ENCODE data around the gene SUSD4.

Gene SUSD4

DNA sequence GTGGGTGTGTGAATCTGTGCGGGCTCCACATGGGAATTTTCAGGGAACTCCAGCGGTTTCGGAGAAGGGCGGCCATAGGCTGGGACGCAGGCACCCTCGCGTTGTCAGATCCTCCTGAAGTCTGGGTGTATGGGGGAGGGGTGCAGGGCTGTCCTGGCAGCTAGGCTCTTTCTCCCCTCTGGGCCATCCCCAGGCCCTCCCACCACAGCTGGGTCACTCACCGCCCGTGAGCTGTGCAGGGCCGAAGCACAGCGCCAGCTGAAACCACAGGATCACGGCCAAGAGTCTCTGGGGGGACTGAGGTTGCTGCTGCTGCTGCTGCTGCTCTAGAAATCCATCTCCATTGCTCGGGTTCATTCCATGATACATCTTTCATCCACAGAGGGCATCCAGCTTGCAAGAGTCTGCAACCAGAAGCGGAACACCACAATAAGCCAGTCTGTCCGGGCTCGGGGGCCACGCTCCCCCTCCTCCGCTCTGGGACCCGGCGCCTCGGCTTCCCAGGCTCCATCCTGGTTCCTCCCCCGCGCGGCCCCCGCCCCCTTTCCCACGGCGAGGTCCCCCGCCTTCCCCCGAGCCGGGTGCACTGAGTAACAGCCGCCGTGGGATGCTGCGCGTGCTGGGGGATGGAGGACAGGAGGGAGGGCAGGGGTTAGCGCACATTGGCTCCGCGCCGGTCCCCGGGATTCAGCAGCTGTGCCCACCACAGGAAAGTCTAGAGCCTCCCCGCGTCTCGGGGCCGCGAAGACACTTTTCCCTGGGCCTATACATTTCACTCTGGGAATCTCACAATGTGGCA is 720 bp downstream of the SUSD4 start:
- in situ Hi-C loops (cut with MboI; ENCODE audit: low pct_unique_long_range_greater_than_20kb, low sequenced_read_pairs): no loop called here
- DNase-seq: no peak

DNA sequence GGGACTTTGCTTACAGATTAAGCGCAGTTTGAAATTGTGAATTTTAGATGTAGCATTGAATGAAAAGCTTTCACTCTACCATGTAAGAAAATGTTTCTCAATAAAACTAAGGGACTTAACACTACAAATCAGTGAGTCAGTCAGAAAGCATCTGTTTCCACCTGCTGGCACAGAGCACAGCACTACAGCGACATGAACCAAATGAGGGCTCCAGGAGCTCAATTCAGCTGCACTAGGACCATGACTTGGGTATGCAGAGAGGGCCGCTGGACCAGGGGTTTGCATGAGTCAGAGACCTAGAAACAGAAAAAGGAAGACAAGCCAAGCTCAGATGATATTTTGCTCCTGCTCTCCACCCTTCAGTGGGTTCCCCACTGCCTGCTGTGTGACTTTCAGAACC is 5.2 kb downstream of the SUSD4 start:
- no peak for DNase-seq
- in situ Hi-C loops (cut with MboI; ENCODE audit: low pct_unique_long_range_greater_than_20kb, low sequenced_read_pairs): no loop called here

DNA sequence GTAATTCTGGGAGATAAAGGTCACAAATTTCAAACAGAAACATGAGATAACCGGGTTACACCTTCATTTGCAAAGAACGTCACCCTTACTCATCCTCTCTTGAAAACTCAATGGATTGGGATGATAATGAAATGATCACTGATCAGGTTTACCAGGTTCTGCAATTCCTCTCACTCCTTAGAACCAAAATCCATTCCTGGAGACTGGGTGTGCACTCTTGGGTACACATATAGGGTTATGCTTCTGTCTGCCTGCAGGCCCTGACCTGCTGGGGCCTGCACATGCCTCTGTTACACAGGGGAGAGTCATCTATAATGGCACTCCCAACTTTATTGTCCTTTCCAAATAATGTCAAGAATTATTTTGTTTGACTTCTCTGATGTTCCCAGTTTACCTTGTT is 8.3 kb downstream of the SUSD4 start:
- DNase-seq: no peak
- in situ Hi-C loops (cut with MboI; ENCODE audit: low pct_unique_long_range_greater_than_20kb, low sequenced_read_pairs): no loop called here

DNA sequence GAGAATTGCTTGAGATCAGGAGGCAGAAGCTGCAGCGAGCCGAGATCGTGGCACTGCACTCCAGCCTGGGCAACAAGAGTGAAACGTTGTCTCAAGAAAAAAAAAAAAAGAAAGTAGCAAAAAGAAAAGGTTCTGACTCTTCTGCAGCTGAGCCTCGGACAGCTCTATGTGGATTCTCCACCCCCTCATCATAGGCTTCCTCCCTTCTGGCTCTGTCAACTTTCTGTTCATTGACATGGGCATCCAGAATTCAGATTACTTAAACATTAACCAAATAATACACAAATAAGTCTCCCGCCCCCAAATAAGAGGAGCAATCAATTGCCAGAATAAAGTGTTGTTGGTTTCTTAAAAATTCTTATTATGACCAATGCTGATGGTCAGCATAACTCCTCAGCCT is 10.0 kb downstream of the SUSD4 start:
- DNase-seq: no peak
- in situ Hi-C loops (cut with MboI; ENCODE audit: low pct_unique_long_range_greater_than_20kb, low sequenced_read_pairs): no loop called here

DNA sequence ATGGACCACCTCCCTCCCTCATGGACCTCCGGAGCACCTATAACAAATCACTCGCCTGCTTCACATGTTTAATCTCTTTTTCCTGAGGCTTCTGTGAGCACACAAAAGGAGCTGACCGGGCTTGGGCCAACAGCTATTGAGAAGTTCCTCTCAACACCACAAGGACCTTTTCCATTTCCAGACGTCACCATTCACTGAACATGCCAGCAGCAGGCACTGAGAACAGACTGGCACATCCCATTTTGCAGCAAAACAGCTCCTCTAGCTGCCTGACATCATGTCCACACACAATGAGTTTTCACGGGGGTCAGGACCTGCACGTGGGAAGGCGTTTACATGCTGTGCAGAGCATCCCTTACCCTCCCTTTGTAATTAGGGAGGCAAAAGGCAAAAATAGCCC is 11.0 kb downstream of the SUSD4 start:
- DNase-seq: no peak
- in situ Hi-C loops (cut with MboI; ENCODE audit: low pct_unique_long_range_greater_than_20kb, low sequenced_read_pairs): no loop called here

DNA sequence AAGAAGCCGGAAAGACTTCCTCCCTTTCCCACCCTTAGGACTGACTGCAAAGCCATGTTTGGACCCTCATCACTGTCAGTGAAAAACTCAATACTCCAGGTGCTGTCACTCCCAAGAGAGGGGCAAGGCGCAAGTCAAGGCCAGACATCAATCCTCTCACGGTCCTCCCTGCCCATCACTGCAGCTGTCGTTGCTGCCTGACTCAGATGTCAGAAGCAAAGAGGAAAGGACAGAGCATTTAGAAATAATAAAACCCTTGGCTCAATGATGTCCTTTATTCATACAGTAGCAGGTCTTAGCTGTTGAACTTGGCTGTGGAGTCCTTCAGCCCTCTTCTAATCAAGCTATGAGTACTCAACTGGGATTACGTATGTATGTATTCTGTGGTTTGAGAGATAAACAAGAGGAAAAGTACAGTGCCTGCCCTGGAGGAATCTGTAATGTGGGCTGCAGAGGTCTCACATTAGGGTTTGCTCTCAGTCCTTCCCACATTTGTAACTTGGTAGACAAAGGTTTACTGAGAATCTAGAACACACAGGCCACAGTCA is 13.5 kb downstream of the SUSD4 start:
- in situ Hi-C loops (cut with MboI; ENCODE audit: low pct_unique_long_range_greater_than_20kb, low sequenced_read_pairs): no loop called here
- DNase-seq: no peak

DNA sequence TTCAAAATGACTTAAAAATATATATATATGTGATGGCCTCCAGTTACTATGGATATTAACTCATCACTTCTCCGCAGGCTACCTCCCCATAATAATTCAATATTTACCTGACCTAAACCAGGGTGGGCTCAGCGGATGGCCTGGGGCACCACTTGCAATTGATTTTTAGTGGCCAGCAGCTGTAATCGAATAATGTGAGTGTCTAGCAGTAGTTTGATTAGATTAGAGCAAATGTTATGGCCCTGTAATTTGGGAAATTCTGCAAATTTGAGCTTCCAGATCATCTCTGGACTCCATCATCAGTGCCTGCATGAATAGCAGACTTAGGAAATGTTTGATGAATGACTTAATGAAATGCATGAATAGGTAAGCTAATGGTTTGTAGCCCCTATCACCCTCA is 14.7 kb downstream of the SUSD4 start:
- in situ Hi-C loops (cut with MboI; ENCODE audit: low pct_unique_long_range_greater_than_20kb, low sequenced_read_pairs): no loop called here
- no peak for DNase-seq

DNA sequence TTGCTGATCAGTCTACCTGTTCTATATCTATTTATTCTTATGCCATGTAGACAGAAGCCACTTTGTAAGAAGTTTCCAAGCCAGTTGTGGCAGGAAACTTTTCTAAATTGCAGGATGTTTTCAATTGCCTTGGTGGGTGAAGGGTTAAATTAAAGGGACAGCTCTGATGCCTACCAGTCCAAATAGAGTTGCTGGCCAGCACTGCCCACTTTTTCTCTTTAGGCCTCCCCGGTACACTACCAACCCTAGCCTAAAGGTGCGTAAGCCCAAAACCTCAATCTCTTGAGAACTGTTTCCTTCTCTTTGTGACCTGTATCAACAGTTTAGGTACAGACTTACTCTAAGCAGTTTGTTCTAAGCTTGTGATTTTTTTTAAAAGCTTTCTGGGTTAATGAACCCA is 15.5 kb downstream of the SUSD4 start:
- DNase-seq: no peak
- in situ Hi-C loops (cut with MboI; ENCODE audit: low pct_unique_long_range_greater_than_20kb, low sequenced_read_pairs): no loop called here

DNA sequence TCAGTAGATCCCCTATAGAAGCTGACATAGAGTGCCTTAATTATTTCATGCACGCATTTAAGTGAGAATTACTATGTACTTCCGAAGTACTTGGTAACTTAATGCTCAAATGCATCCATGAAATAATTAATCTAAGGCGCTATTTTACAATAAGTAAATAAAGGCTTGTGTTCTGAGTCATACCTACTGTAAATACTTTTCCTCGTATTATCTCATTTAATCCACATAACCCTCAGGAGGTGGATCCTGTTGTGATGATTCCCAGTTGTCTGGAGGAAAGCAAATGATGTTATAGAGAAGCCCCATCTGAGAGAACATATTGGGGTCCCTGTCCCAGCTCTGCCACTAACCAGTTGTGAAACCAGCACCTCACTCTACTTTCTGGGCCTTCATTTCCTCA is 16.4 kb downstream of the SUSD4 start:
- DNase-seq: no peak
- in situ Hi-C loops (cut with MboI; ENCODE audit: low pct_unique_long_range_greater_than_20kb, low sequenced_read_pairs): no loop called here

DNA sequence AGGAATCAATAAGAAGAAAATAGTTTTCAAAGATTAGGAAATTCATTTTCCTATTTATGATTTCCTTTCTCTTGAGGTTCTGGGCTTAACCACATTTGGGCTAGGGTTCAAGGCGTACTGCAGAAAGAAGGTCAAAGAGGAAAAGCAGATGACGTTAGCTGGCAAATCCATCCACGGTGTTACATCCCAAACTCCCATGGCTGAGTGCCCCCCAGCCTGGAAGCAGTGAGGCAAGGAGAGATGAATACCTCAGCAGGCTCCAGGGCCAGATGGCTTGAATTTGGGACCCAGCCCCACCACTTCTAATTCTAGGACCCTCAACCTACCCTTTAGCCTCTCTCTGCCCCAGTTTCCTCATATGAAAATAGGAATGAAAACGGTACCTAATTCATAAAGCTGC is 17.7 kb downstream of the SUSD4 start:
- DNase-seq: no peak
- in situ Hi-C loops (cut with MboI; ENCODE audit: low pct_unique_long_range_greater_than_20kb, low sequenced_read_pairs): no loop called here

DNA sequence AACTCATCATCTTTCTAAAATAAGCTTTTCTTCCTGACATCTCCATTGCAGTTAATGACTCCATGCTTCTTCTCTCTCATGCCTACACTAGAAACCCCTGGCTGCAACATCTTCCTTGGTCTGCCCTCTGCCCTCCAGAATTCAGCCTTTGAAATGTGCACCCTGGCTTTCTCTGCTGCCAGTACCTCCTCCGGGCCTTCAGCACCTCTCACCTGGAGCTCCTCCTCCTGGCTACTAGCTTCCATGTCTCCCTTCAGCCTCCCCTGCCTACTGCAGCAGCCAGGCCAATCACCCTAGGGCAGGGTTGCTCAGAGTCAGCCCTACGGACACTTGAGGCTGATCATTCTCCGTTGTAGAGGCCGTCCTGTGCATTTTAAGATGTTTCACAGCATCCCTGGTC is 18.3 kb downstream of the SUSD4 start:
- in situ Hi-C loops (cut with MboI; ENCODE audit: low pct_unique_long_range_greater_than_20kb, low sequenced_read_pairs): no loop called here
- DNase-seq: no peak

DNA sequence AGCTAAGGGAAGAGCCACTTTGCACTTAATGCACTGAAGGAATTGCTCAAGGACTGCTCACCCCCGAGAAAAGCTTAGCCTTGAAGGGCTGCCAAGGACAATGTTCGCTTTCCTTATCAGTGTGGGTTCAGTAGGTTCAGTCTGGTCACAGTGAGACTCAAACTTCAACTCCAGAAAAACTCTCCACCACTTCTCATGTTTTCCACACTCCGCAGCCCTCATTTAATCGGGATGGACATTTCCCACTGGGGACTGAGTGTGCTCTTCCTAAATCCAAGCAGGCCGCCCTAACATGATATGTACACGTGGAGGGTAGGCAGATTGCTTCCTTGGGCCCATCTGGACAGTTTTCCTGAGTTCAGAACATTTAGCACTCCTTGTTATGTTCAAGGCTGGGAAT is 19.5 kb downstream of the SUSD4 start:
- no peak for DNase-seq
- in situ Hi-C loops (cut with MboI; ENCODE audit: low pct_unique_long_range_greater_than_20kb, low sequenced_read_pairs): no loop called here

DNA sequence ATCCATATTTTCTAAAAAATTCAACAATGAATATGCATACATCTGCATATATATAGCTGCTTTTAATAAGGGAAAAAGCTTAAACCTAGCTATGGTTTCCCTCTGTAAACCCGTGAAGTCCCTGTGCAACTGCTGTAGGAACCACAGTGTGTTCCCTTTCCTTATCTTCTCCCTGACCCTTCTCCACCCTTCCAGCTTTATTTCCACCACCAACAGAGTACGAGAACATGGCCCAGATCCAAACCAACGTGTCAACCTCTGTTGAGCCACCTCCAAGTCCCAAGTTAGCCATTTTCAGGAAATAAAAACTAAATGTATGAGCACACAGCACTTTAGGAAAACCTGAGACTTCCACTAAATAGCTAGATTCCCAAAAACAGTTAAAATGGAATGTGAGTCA is 20.3 kb downstream of the SUSD4 start:
- in situ Hi-C loops (cut with MboI; ENCODE audit: low pct_unique_long_range_greater_than_20kb, low sequenced_read_pairs): no loop called here

DNA sequence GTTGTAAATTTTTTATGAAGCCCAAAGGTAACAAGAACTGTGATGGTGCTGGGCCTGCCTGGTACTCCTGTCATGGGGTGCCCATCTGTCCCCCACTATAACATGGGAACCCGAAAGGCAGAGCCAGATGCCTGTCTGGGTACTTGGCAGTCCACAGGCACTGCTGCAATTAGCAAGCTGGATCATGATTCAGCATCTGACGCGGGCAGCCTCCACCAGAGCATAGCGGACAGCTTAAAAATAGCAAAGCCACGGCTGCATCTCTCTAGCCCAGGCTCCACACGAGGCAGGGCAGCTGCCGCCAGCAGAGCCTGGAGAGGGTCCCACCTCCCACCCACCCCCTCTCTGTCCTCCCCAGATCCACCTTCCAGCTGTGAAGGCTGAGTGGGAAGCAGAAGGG is 22.9 kb downstream of the SUSD4 start:
- no peak for DNase-seq
- in situ Hi-C loops (cut with MboI; ENCODE audit: low pct_unique_long_range_greater_than_20kb, low sequenced_read_pairs): no loop called here

More for the DNA sequence above, 20.3 kb downstream of the SUSD4 start:
- no peak for DNase-seq

DNA sequence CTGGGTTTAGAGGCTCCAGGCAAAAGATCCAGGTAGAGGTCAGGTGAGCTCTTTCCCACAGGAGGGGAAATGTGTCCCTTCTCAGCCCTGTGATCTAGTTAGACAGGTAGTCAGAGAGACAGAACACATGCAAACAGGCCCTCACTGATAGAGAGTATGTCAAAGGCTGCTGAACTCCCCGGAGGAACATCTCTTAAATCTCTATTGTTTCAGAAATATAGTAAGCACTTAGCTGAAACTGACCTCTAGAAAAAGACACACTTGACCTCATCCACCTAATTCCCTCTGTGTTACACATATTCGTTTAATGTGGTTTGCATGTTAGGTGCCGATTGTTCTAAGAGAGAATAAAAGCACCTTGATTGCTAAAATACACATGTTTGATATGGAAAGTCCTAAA is 23.3 kb downstream of the SUSD4 start:
- DNase-seq: no peak
- in situ Hi-C loops (cut with MboI; ENCODE audit: low pct_unique_long_range_greater_than_20kb, low sequenced_read_pairs): no loop called here

DNA sequence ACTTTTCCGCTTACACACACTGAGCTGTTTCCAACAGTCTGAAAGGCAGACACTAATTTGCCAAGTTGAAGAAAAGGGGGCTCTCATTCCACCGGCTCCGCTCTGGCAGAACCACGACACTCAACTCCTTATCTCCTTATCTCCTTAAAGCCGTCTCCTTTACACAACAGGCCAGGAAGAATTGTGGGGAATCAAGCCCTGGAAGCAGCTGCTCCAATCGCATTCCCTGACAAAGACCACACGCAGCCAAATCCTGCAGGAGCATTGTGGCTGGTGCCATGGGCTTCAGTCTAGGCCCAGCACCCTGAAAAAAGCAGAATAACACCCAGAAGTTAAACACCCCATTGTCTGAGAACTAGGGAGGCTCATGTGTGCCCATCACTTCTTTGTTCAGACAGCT is 24.1 kb downstream of the SUSD4 start:
- in situ Hi-C loops (cut with MboI; ENCODE audit: low pct_unique_long_range_greater_than_20kb, low sequenced_read_pairs): no loop called here
- DNase-seq: no peak

DNA sequence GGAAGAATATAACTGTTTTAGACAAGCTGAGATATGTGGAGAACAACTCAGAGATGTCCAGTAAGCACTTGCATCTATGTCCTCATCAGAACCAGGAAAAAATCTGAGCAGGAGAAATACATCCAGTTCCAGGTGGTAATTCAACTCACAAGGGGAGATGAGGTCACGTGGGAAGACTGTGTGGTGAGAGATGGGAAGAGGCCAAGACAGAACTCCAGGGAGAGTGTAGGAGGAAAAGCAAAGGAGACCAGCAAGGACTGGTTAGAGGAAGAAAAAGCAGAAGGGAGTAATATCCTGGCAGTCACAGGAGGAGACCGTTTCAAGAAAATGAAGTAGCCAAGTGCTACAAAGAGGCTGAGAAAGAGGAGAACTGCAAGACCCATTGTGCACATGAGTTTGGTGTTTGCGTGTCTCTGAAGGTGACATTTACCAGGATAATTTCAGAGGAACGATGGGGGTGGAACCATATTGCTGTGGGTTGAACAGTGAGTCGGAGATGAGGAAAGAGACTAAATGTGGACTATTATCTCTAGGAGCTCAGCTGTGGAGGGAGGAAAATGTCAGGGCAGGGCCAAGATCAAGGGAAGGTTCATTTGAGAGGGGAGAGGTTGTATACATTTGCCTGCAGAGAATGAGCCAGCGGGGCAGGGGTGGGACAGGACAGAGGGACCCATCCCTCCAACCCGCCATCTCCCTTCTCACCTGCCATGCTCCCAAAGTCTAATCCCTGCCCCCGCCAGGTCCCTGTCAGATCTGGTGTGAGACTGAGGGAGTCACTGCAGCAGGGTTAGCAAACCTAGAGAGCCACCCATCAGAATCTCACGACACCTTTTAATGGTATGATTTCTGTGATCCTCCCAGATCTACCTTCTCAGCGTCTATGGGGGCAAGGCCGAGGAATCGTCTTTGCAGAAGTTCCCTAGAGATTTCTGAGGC is 24.9 kb downstream of the SUSD4 start:
- in situ Hi-C loops (cut with MboI; ENCODE audit: low pct_unique_long_range_greater_than_20kb, low sequenced_read_pairs): no loop called here
- DNase-seq: no peak

DNA sequence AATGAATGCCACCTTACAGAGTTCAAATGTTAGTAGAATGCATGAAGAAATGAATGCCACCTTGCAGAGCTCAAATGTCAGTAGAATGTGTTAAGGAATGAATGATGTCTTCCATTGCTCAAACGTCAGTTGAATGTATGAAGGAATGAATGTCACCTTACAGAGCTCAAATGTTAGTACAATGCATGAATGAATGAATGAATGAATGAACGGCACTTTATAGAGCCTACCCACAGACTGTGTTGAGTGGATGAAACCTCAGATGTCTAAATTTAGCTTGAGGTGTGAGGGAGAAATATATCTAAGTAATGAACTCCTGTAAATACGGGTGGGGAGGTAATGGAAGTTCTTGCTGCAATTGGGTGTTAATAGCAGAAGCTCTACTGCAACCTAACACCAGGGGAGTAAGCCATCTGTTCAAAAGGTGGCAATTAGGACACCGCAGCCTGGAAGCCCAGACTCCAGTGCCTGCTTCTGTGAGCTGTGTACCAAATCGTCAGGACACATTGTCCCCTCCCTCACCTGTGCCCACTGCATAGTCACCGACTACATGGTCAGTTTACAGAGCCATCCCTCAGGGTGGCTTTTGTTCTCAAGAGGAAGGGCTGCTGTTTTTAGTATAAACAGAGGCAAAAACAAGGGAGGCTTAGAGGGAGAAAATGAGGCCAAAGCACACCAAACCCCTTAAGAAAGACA is 26.7 kb downstream of the SUSD4 start:
- no peak for DNase-seq

DNA sequence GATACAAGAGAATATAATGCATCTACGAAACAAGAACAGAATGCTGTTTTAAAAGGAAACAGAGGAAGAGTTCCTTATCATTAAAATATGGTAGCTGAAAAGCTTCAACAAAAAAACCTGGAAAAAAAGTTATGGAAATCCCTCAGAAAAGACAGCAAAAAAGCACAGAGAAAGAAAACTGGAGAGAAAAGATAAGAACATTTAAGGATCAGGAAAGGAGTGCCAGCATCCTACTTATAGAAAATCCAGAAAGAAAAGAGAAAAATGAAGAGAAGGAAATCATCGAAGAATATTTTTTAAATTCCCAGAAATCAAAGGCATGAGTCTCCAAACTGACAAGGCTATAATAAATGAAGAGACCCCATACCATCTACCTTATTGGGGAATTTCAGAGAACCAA is 29.8 kb downstream of the SUSD4 start:
- DNase-seq: no peak
- in situ Hi-C loops (cut with MboI; ENCODE audit: low pct_unique_long_range_greater_than_20kb, low sequenced_read_pairs): no loop called here

More for the DNA sequence above, 26.7 kb downstream of the SUSD4 start:
- in situ Hi-C loops (cut with MboI; ENCODE audit: low pct_unique_long_range_greater_than_20kb, low sequenced_read_pairs): no loop called here

DNA sequence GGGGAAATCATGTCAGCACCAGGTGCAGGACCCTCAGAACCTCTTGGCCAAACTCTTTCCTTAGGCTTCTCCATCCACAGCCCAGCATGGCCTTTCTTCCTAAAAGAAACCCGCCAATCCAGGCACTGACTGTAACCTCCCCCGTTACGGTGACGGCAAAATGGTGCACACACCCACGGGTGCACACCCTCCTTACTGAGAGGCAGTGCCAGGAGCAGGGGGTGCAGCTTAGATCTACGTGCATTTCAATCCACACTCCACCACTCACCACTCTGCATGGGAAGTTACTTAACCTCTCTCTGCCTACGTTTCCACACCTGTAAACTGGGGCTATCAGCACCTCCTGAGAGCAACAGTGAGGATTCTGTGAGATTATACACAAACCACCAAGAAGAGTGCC is 31.0 kb downstream of the SUSD4 start:
- DNase-seq: no peak
- in situ Hi-C loops (cut with MboI; ENCODE audit: low pct_unique_long_range_greater_than_20kb, low sequenced_read_pairs): no loop called here

Data from KBM-7 (cell line).